Peyer's patch (tissue), 4 donors: ENCODE measurements around the gene AVPI1.
"Not testable (repeated sequence)": the region's sequence is repeated elsewhere in the genome, so short reads cannot be mapped to it uniquely, and the experiment has no call there.

Experiments used
- CTCF ChIP-seq, 6 experiments: fragments of 450-650 bp in 4 of 6; fragments of 200-600 bp in 2 of 6; sonication (generic) in 1 of 6; IDR thresholded peaks; one replicate each; pipeline ENCODE4 v1.5.1; 2017 to 2019; ENCODE audit warnings: antibody characterized with exemption in 6 of 6, mild to moderate bottlenecking in 3 of 6, moderate library complexity in 1 of 6
- POLR2A ChIP-seq, 2 donors: fragments of 450-650 bp; IDR thresholded peaks; one replicate each; pipeline ENCODE4 v1.5.1; 2017; ENCODE audit warnings: antibody characterized with exemption in 2 of 2, mild to moderate bottlenecking in 2 of 2, moderate library complexity in 2 of 2

GRCh38 chr10:97684368-97684713, 2.7 kb downstream of the AVPI1 start:
- not testable (repeated sequence) for TF ChIP-seq CTCF, POLR2A (IDR thresholded peaks at IDR 0.05)
